NCI-H2227 (cell line): Measurements from ENCODE around the gene NUP62.

Experiments used
- DNase-seq: peaks from one replicate; lab custom pipeline; 2025; ENCODE audit not compliant: unreplicated experiment; lab: John Stamatoyannopoulos, UW

The NUP62 gene

GRCh38 chr19:49869484-49870308 lies 59.6 kb downstream of the NUP62 start:
- DNase-seq: peak; percentile 98

GRCh38 chr19:49869009-49869483 lies 60.3 kb downstream of the NUP62 start:
- DNase-seq: peak; percentile 81

DNA sequence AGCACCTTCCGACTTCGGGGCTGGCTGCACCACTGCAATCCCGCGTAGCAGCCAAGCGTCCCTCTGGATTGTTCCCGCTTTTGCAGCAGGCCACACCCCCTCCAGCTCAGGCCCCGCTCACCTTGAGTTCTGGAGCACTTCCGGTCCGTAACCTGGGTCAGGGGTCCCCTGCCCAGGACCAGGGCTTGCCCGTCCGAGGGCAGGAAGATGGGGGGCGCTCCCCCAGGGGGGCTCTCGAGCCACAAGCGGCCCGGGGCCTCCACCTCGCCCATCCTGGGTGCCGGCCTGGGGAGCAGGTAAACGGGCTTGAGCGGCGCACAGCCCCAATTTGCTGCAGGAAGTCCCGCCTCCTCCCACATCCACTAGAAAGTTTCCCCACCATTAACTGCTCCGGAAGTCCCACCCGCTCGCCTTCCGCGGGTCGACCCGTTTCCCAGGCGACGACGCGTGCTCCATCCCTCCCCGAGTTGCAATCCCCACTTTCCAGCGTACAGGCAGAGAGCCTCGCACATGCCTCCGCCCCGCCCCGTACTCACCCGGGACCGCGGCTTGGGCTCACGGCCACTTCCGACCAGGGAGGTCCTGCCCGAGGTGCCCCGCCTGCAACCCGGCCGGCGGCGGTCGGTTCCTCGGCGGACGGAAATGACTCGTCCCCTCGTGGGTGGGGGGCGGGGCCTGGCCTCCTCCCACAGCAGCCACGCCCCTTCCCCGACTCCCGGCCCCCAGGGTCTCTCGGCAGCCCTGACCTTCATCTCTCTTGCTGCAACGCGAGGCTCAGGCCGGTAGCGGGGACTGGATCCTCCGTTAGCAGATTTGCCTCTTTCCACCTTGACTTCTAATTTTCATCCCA lies 62.1 kb downstream of the NUP62 start, which contains the start of gene PNKP:
TSS of gene PNKP (minus strand) at position 644 of the 850 bp plus-strand sequence. CDS start at position 272, 372 bp downstream.
- peak; percentile 93 for DNase-seq

GRCh38 chr19:49864890-49865289 lies 64.4 kb downstream of the NUP62 start:
- DNase-seq: no peak

GRCh38 chr19:49863935-49864320 lies 65.4 kb downstream of the NUP62 start:
- DNase-seq: no peak

DNA sequence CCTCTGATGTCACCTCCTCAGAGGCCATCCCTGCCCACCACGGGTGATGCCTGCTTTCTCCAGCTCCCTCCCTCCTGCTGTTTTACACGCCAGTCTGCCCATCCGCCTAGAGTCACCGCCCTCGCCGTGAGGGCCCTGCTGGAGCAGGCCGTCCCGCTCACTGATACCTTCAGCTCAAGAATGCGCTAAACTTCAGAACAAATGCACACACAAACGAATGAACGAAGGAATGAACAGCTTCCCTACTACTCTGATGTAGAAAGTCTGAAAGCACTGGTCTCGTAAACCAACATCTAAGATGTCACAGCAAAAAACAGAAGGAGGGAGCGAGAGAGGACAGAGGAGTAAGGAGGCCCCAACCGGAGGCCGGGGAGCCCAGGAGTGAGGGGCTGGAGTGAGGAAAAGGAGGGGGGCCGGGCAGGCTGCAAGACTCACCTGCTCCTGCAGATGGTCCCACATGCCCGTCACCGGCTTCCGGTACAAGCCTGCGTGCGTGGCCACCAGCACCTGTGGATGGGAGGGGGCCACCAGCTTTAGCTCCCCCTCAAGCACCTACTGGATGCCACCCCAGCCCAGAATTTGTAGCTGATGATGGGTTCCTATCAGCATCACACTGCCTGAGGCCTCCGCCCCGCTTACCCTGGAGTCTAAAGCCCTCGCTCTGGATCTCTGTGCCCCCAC lies 65.9 kb downstream of the NUP62 start:
- no peak for DNase-seq

- no peak for DNase-seq
These were observed 66.7 kb downstream of the NUP62 start for GRCh38 chr19:49862391-49863253.

GRCh38 chr19:49861541-49862378 lies 67.5 kb downstream of the NUP62 start:
- no peak for DNase-seq

DNA sequence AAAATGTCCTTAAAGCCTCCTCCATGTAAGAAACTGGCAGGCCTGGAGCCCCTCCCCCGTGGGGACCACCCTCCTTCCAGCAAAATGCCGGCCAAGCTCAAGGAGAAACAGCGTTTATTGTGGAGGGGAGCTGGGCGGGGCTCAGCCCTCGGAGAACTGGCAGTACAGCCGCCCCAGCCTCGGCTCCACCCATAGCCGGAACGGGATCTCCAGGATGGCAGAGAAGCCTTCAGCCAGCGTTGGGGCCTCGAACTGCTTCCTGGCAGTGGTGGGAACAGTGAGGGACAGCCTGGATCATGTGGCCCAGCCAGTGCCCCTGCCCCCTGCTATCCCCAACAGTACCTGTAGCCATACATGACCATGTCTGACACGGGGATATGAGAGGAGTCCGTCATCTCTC lies 68.2 kb downstream of the NUP62 start:
- DNase-seq: peak; percentile 77

DNA sequence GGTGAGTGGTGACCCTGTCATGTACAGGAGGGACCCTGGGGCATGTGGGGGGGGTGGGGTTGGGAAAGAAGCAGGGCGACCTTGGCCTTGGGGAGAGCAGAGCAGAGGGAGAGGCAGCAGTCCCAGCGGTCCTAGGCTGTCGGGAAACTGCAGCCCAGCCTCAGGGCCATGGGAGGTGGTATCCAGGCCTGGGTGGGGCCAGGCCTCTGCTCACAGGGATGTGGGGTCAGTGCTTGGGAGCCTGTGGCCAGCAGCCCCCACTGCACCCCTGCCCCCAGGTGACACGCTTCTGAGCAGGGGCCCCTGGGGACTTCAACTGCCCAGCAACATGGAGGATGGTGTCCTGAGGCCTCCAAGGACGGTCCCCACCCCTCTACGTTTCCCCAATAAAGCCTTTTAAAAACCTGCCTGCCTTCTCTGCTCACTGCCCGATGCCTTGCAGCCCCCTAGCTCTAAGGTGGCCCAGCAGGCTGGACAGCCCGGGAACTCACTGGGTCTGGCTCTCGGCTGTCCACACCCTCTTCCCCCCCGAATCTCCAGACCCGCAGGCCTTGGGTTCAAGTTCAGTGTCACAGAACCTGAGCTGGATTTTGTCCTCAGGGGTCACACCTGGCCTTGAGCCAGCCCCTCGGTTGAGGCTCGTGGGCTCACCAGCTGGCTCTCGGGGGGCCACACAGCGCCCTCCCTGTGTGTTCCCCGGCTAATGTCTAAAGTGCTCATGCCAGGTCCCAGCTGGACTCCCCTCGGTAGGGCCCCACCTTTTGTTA lies 68.8 kb downstream of the NUP62 start:
- DNase-seq: no peak

- no peak for DNase-seq
These were observed 69.5 kb downstream of the NUP62 start for GRCh38 chr19:49859682-49860335.

- DNase-seq: no peak
These were observed 71.0 kb downstream of the NUP62 start for GRCh38 chr19:49858088-49858985.

- DNase-seq: no peak
These were observed 71.5 kb downstream of the NUP62 start for GRCh38 chr19:49857838-49858087.

- DNase-seq: no peak
These were observed 72.1 kb downstream of the NUP62 start for GRCh38 chr19:49857061-49857837.
